ENCODE measurements around the gene SULT2A1. TPM values are rescaled to one million over a fixed set of nuclear protein-coding genes. Genes with fewer than 3 reads are reported as not detected.
A peak's percentile ranks its signal among the peaks of the same experiment; 100 is the strongest.
"Not testable (repeated sequence)": the region's sequence is repeated elsewhere in the genome, so short reads cannot be mapped to it uniquely, and the experiment has no call there.

SULT2A1 gene
- total RNA-seq, 1 donor from 2014 or later, result 2.1 TPM

DNA sequence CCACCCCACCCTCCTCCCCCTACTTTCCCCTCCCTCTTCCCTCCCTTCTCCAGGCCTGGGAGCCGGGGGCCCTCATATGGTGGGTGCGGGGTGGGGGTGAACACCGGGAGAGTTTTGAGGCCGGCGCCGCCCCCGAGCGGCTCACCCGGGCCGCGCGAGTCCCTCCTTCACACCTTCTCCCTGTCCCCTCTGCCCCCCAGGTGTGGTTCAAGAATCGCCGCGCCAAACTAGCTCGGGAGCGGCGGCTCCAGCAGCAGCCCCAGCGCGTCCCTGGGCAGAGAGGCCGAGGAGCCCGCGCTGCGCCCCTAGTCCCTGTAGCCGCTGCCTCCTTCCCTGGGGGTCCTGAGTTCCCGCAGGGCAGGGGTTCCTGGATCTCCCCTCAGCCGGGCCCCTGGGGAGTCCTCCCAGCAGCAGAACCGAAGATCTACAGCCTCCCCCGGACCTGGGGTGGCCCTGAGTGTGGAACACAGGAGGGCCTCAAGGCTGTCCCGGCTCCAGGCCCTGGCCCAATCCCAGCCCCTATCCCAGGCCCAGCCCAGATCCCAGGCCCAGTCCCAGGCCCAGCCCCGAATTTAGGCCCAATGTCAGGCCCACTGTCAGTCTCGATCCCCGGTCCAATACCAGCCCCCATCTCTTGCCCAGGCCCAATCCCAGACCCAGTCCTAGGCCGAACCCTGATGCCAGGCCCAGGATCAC lies 25.4 kb downstream of the SULT2A1 start:
- TF ChIP-seq CTCF (IDR thresholded peaks at IDR 0.05), result no peak
- H3K4me1 ChIP-seq, result peaks cover 0 to 3% of the 10 kb centered on the region in 2 donors
- H3K27ac ChIP-seq, result no peak overlapping the region
- intact Hi-C loops (cut with DNase I), result loop anchor here (5.0 kb wide), 1 partner anchor 93 kb away; no protein-coding TSS in a partner anchor
- no peaks in the 10 kb centered on the region for H3K27me3 ChIP-seq
- H3K36me3 ChIP-seq, result no peaks in the 10 kb centered on the region
- no peaks in the 10 kb centered on the region for H3K9me3 ChIP-seq
- DNase-seq (ENCODE audit: low spot score in 2 of 2), result no peak
- no peak overlapping the region for H3K4me3 ChIP-seq

- H3K4me1 ChIP-seq; H3K36me3 ChIP-seq; H3K9me3 ChIP-seq; H3K4me3 ChIP-seq; H3K27ac ChIP-seq; H3K27me3 ChIP-seq; DNase-seq (ENCODE audit: low spot score in 2 of 2): not testable (repeated sequence)
- intact Hi-C loops (cut with DNase I), result loop anchor here (5.0 kb wide), 1 partner anchor 93 kb away; no protein-coding TSS in a partner anchor
Observed at GRCh38 chr19:47859838-47860237, 26.3 kb downstream of the SULT2A1 start.

- H3K9me3 ChIP-seq; H3K27me3 ChIP-seq; intact Hi-C loops (cut with DNase I); H3K27ac ChIP-seq; H3K4me1 ChIP-seq; H3K4me3 ChIP-seq; H3K36me3 ChIP-seq; DNase-seq (ENCODE audit: low spot score in 2 of 2): not testable (repeated sequence)
Observed at GRCh38 chr19:47858646-47859285, 27.3 kb downstream of the SULT2A1 start, which contains the start of gene TPRX2. TPRX2 (plus strand) TSS chr19:47859235; CDS start chr19:47859247, 12 bp downstream.

DNA sequence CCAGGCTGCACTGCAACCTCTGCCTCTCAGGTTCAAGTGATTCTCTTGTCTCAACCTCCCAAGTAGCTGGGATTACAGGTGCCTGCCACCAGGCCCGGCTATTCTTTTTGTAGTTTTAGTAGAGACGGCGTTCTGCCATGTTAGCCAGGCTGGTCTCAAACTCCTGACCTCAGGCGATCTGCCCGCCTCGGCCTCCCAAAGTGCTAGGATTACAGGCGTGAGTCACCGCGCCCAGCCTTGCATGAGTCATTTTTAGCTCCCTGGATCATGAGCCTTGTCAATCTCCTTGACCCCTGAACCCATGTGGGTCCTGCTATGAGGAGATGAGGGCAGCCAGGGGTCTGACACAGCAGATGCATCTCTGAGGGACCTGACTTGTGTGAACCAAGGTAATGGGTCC lies 27.9 kb downstream of the SULT2A1 start:
- DNase-seq (ENCODE audit: low spot score in 2 of 2); intact Hi-C loops (cut with DNase I); H3K9me3 ChIP-seq; H3K4me1 ChIP-seq; H3K36me3 ChIP-seq; H3K4me3 ChIP-seq; H3K27me3 ChIP-seq; H3K27ac ChIP-seq: not testable (repeated sequence)

- no peak for DNase-seq (ENCODE audit: low spot score in 2 of 2)
- H3K36me3 ChIP-seq, result no peaks in the 10 kb centered on the region
- no peak overlapping the region for H3K27ac ChIP-seq
- no peaks in the 10 kb centered on the region for H3K4me1 ChIP-seq
- no peaks in the 10 kb centered on the region for H3K9me3 ChIP-seq
- intact Hi-C loops (cut with DNase I), result no loop called here
- no peak for TF ChIP-seq CTCF (IDR thresholded peaks at IDR 0.05)
- H3K4me3 ChIP-seq, result no peak overlapping the region
- peaks cover 3% of the 10 kb centered on the region for H3K27me3 ChIP-seq
Observed at GRCh38 chr19:47854459-47854858, 31.7 kb downstream of the SULT2A1 start.

DNA sequence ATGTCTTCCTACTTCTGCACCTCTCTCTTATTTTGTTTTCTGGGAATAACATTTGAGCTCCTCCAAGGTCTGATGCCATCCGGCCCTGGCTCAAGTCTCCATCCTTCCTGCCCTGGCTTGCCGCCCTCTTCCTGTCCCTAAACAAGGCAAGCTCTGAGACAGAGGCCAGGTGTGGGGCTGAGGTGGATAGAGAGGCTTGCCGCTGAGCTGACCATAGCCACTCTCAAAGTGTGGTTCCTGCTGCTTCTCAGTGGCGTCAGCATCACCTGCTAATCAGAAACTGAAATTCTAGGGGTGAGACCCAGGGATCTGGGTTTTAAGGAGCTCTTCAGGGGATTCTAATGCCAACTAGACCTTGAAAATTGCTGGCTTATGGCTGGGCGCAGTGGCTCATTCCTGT lies 33.1 kb downstream of the SULT2A1 start:
- Histone ChIP-seq H3K36me3 (no peaks in the 10 kb centered on the region), H3K4me3 (no peak overlapping the region), H3K27me3 (peaks cover 5% of the 10 kb centered on the region), H3K9me3 (no peaks in the 10 kb centered on the region), H3K4me1 (no peaks in the 10 kb centered on the region), H3K27ac (no peak overlapping the region)
- TF ChIP-seq CTCF (IDR thresholded peaks at IDR 0.05), result no peak
- intact Hi-C loops (cut with DNase I), result no loop called here
- no peak for DNase-seq (ENCODE audit: low spot score in 2 of 2)

DNA sequence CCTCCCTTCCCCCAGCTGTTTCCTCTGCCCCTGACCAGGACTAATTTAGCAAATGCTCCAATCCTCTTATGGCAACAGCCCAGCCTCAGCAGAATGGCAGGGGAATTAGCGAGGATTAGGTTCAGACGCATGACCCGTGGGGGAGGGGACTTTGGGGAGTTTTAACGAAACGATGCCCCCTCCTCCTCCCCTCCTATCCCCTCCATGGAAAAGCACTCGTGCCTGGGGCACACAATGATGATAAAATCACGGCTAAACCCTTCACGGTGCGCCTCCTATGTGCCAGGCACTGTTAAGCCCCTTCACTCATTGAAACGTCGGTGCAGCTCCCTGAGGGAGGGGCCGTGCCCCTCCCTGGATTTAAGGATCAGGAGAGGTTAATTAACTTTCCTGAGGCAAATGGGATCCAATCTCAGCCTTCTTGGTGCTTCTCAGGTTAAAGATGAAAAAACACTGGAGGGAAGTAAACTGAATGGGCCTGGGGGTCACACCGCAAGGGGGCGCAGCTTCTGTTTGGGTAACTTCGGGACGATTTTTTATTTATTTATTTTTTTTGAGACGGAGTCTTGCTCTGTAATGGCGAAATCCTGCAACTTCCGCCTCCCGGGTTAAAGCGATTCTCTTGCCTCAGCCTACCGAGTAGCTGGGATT lies 37.2 kb downstream of the SULT2A1 start:
- Histone ChIP-seq H3K4me1 (no peaks in the 10 kb centered on the region), H3K4me3 (no peak overlapping the region), H3K36me3 (no peaks in the 10 kb centered on the region), H3K27ac (no peak overlapping the region), H3K9me3 (no peaks in the 10 kb centered on the region), H3K27me3 (peaks cover 5% of the 10 kb centered on the region)
- no peak for DNase-seq (ENCODE audit: low spot score in 2 of 2)
- intact Hi-C loops (cut with DNase I), result no loop called here
- peak in 2 of 3 experiments; percentile 1 to 29 for TF ChIP-seq CTCF (IDR thresholded peaks at IDR 0.05)

Measured in ascending aorta (tissue), 2 donors.